HCT116 (cell line): ENCODE data around the gene TMEM45B. TPM values are rescaled to one million over a fixed set of nuclear protein-coding genes. Genes with fewer than 3 reads are reported as not detected.

Experiments
- ATAC-seq: fragments of 200-7000 bp; cut with Tn5 transposase; 2 replicates; pipeline ENCODE4 v1.9.1; 2020; ENCODE audit warnings: mild to moderate bottlenecking, moderate library complexity
- BruUV-seq: library from RNA; stranded (reverse); fragments of 400-500 nt; replicated peaks from 2 replicates; lab custom pipeline; 2021; lab: Mats Ljungman, UMichigan
- CTCF ChIA-PET: fragments of 300-600 bp; sonication (Branson Sonifier 250); formaldehyde crosslinking; loops from one replicate; lab custom pipeline; 2021; ENCODE audit warnings: antibody characterized with exemption; lab: Charles Lee
- POLR2A ChIA-PET: fragments of 300-600, 350-600 bp; sonication (Branson Sonifier 250); formaldehyde crosslinking; loops from one replicate; lab custom pipeline; 2021; ENCODE audit warnings: antibody characterized with exemption; lab: Charles Lee
- RAD21 ChIA-PET, 2 experiments: fragments of 300-600 bp; sonication (Branson Sonifier 250); formaldehyde crosslinking; loops; one replicate each; lab custom pipeline; 2023; ENCODE audit warnings: low total read pairs in 2 of 2; ENCODE audit not compliant: uncharacterized antibody in 2 of 2, unreplicated experiment in 2 of 2, low non-redundant PET in 1 of 2; lab: Charles Lee
- DNase-seq: peaks from one replicate; pipeline ENCODE4 v3.0.0-alpha.2; 2010; ENCODE audit warnings: low read depth, low spot score
- H2AFZ ChIP-seq: fragments of 200-600 bp; shearing (Covaris generic), sonication (generic); 2 replicates; pipeline ENCODE4 v1.6.1; 2017; ENCODE audit warnings: low read depth, mixed run types, mixed read lengths, antibody characterized with exemption, low read length; ENCODE audit not compliant: poor library complexity, severe bottlenecking
- H3K27ac ChIP-seq: 2 replicates; pipeline ENCODE4 v1.5.1; 2012; ENCODE audit warnings: low read depth, low read length
- H3K27me3 ChIP-seq: fragments of 200-600 bp; sonication (generic); 2 replicates; pipeline ENCODE4 v1.6.1; 2016; ENCODE audit warnings: mixed run types, low read length, mixed read lengths; ENCODE audit not compliant: insufficient read depth
- H3K36me3 ChIP-seq, 2 experiments: fragments of 200-500 bp in 1 of 2; fragments of 200-600 bp in 1 of 2; sonication (Bioruptor generic) in 1 of 2; sonication (generic) in 1 of 2; 2 replicates each; pipeline versions ENCODE4 v1.5.1 to v1.6.1; 2014 to 2016; ENCODE audit warnings: low read length in 2 of 2, inconsistent platforms in 1 of 2, mixed read lengths in 1 of 2, mixed run types in 1 of 2; ENCODE audit not compliant: insufficient read depth in 2 of 2, control insufficient read depth in 1 of 2
- H3K4me1 ChIP-seq, 2 experiments: fragments of 200-600 bp in 1 of 2; sonication (generic) in 1 of 2; 2 replicates each; pipeline versions ENCODE4 v1.5.1 to v1.6.1; 2012 to 2017; ENCODE audit warnings: low read length in 2 of 2, inconsistent platforms in 1 of 2, mild to moderate bottlenecking in 1 of 2, mixed read lengths in 1 of 2, mixed run types in 1 of 2, moderate library complexity in 1 of 2; ENCODE audit not compliant: insufficient read depth in 2 of 2, control insufficient read depth in 1 of 2
- H3K4me2 ChIP-seq: fragments of 200-600 bp; sonication (generic); 2 replicates; pipeline ENCODE4 v1.6.1; 2017; ENCODE audit warnings: mixed run types, low read length, mixed read lengths
- H3K4me3 ChIP-seq, 2 experiments: fragments of 200-600 bp in 1 of 2; sonication (generic) in 1 of 2; replicated peaks in 1 of 2; 2 replicates each; pipeline ENCODE4 v1.5.1; 2011 to 2016; ENCODE audit warnings: low read length in 2 of 2, control low read depth in 1 of 2, low read depth in 1 of 2, mild to moderate bottlenecking in 1 of 2, mixed read lengths in 1 of 2, mixed run types in 1 of 2
- H3K79me2 ChIP-seq: fragments of 200-600 bp; sonication (generic); 2 replicates; pipeline ENCODE4 v1.6.1; 2017; ENCODE audit warnings: mild to moderate bottlenecking, mixed run types, low read length, moderate library complexity, mixed read lengths; ENCODE audit not compliant: insufficient read depth
- H3K9ac ChIP-seq: fragments of 200-600 bp; sonication (generic); 2 replicates; pipeline ENCODE4 v1.6.1; 2016; ENCODE audit warnings: low read length, mixed read lengths
- H3K9me2 ChIP-seq: fragments of 200-600 bp; sonication (generic), shearing (Covaris generic); 2 replicates; pipeline ENCODE4 v1.6.1; 2017; ENCODE audit warnings: mixed run types, mild to moderate bottlenecking, moderate library complexity; ENCODE audit not compliant: insufficient read depth
- H3K9me3 ChIP-seq, 2 experiments: fragments of 200-500 bp in 1 of 2; fragments of 200-600 bp in 1 of 2; sonication (Bioruptor generic) in 1 of 2; sonication (generic) in 1 of 2; 2 replicates each; pipeline ENCODE4 v1.6.1; 2014 to 2017; ENCODE audit warnings: low read length in 2 of 2, mixed read lengths in 2 of 2, inconsistent platforms in 1 of 2, low read depth in 1 of 2, mild to moderate bottlenecking in 1 of 2, mixed run types in 1 of 2, moderate library complexity in 1 of 2; ENCODE audit not compliant: control insufficient read depth in 1 of 2, insufficient read depth in 1 of 2
- H4K20me1 ChIP-seq: fragments of 200-600 bp; sonication (generic), shearing (Covaris generic); 2 replicates; pipeline ENCODE4 v1.6.1; 2017; ENCODE audit warnings: mixed run types, mild to moderate bottlenecking, moderate library complexity; ENCODE audit not compliant: insufficient read depth
- ATF3 ChIP-seq: IDR thresholded peaks from 2 replicates; pipeline ENCODE4 v1.6.1; 2012
- CBX3 ChIP-seq: IDR thresholded peaks from 2 replicates; pipeline ENCODE4 v1.6.1; 2012; ENCODE audit warnings: low read depth
- CEBPB ChIP-seq: IDR thresholded peaks from 2 replicates; pipeline ENCODE4 v1.6.1; 2012; ENCODE audit warnings: low read depth
- CTCF ChIP-seq, 3 experiments: fragments of 200-600 bp in 1 of 3; sonication (generic) in 1 of 3; IDR thresholded peaks in 2 of 3; conservative IDR thresholded peaks in 1 of 3; 2 replicates each; pipeline ENCODE4 v1.5.1; 2012 to 2017; ENCODE audit warnings: low read depth in 2 of 3, low read length in 2 of 3, antibody characterized with exemption in 1 of 3, borderline replicate concordance in 1 of 3, control low read depth in 1 of 3, mild to moderate bottlenecking in 1 of 3, mixed read lengths in 1 of 3, mixed run types in 1 of 3, moderate library complexity in 1 of 3; ENCODE audit not compliant: insufficient read depth in 1 of 3
- EGR1 ChIP-seq: IDR thresholded peaks from 2 replicates; pipeline ENCODE4 v1.6.1; 2012; ENCODE audit warnings: low read depth
- JUND ChIP-seq: IDR thresholded peaks from 2 replicates; pipeline ENCODE4 v1.6.1; 2012
- MAX ChIP-seq: IDR thresholded peaks from 2 replicates; pipeline ENCODE4 v1.6.1; 2012
- POLR2A ChIP-seq: IDR thresholded peaks from 2 replicates; pipeline ENCODE4 v1.7.0; 2011; ENCODE audit warnings: borderline replicate concordance; ENCODE audit not compliant: insufficient read depth, insufficient read length; ENCODE audit errors: extremely low read depth
- POLR2AphosphoS5 ChIP-seq: IDR thresholded peaks from 2 replicates; pipeline ENCODE4 v1.6.1; 2011; ENCODE audit warnings: mild to moderate bottlenecking, low read depth, low read length, moderate library complexity
- RAD21 ChIP-seq: IDR thresholded peaks from 2 replicates; pipeline ENCODE4 v1.6.1; 2012; ENCODE audit warnings: low read depth, mild to moderate bottlenecking
- REST ChIP-seq: IDR thresholded peaks from 2 replicates; pipeline ENCODE4 v1.6.1; 2012; ENCODE audit warnings: low read depth
- SIN3A ChIP-seq: IDR thresholded peaks from 2 replicates; pipeline ENCODE4 v1.6.1; 2012; ENCODE audit warnings: low read depth
- SP1 ChIP-seq: IDR thresholded peaks from 2 replicates; pipeline ENCODE4 v1.6.1; 2012; ENCODE audit warnings: low read depth
- SRF ChIP-seq: IDR thresholded peaks from 2 replicates; pipeline ENCODE4 v1.6.1; 2012; ENCODE audit warnings: low read depth
- ZFX ChIP-seq: fragments of 450-650 bp; IDR thresholded peaks from 2 replicates; pipeline ENCODE4 v1.6.1; 2017
- ZNF274 ChIP-seq: fragments of 200-500 bp; sonication (Bioruptor generic); IDR thresholded peaks from 2 replicates; pipeline ENCODE4 v1.6.1; 2014; ENCODE audit warnings: mild to moderate bottlenecking, low read depth, low read length, inconsistent platforms
- intact Hi-C: fragments of 100-400 bp; cut with micrococcal nuclease; formaldehyde crosslinking; loops from 2 replicates; pipeline ENCODE4 v1.10.0; 2022
- total RNA-seq: library from RNA; stranded (reverse); gene quantifications from one replicate; pipeline ENCODE4 v1.2.1, GENCODE V29; 2021; ENCODE audit not compliant: unreplicated experiment

TMEM45B gene
- total RNA-seq, 1 experiment from 2014 or later: not detected

- Histone ChIP-seq H3K4me1 (peaks cover 15 to 16% of the 10 kb centered on the region in 2 experiments), H3K27me3 (no peaks in the 10 kb centered on the region), H4K20me1 (no peaks in the 10 kb centered on the region), H3K4me2 (no peak overlapping the region), H3K4me3 (no peak overlapping the region), H3K9me2 (no peaks in the 10 kb centered on the region), H3K9me3 (no peaks in the 10 kb centered on the region), H2AFZ (no peak overlapping the region), H3K36me3 (peaks cover 32 to 35% of the 10 kb centered on the region in 2 experiments; a peak in 3 of 4 replicates), H3K79me2 (no peaks in the 10 kb centered on the region), H3K9ac (no peak overlapping the region), H3K27ac (no peak overlapping the region)
- POLR2A ChIA-PET: no interaction called here
- intact Hi-C loops: no loop called here
- RAD21 ChIA-PET: no interaction called here
- TF ChIP-seq CEBPB: no peak
- no peak for TF ChIP-seq EGR1
- TF ChIP-seq POLR2AphosphoS5: no peak
- TF ChIP-seq CBX3: no peak
- TF ChIP-seq RAD21: no peak
- no peak for TF ChIP-seq ZFX
- TF ChIP-seq JUND: no peak
- TF ChIP-seq SIN3A: no peak
- no peak for TF ChIP-seq REST
- no peak for TF ChIP-seq SP1
- TF ChIP-seq POLR2A: no peak
- TF ChIP-seq MAX: no peak
- no peak for TF ChIP-seq ZNF274
- no peak for TF ChIP-seq CTCF (IDR thresholded peaks at IDR 0.05 in 2 of 3, conservative IDR thresholded peaks at IDR 0.05 in 1 of 3; ENCODE audit: borderline replicate concordance in 1 of 3, insufficient read depth in 1 of 3, low read depth in 2 of 3, low read length in 2 of 3)
- TF ChIP-seq ATF3: no peak
- TF ChIP-seq SRF: no peak
- CTCF ChIA-PET: no interaction called here
- DNase-seq: no peak
- no TSS peak for BruUV-seq
- no peak for ATAC-seq
These were observed 50.1 kb downstream of the TMEM45B start for GRCh38 chr11:129865701-129866100.
